Measurements from ENCODE around the gene CIAPIN1.

CIAPIN1 gene

DNA sequence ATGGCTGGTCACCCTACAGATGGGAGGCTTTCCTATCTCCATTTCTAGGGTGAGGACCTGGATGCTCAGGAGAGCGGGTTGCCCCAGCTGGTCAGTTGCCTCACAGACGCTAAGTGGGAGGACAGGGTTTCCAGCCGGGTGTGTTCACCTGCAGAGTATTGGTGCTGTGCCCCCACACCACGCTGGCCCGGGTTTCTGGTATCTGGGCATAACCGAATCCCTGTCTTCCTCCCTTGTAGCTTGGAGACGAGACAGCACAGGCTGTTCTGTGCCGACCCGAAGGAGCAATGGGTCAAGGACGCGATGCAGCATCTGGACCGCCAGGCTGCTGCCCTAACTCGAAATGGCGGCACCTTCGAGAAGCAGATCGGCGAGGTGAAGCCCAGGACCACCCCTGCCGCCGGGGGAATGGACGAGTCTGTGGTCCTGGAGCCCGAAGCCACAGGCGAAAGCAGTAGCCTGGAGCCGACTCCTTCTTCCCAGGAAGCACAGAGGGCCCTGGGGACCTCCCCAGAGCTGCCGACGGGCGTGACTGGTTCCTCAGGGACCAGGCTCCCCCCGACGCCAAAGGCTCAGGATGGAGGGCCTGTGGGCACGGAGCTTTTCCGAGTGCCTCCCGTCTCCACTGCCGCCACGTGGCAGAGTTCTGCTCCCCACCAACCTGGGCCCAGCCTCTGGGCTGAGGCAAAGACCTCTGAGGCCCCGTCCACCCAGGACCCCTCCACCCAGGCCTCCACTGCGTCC is 65.2 kb downstream of the CIAPIN1 start:
- DNase-seq = no peak

- DNase-seq = no peak
Measured at GRCh38 chr16:57380671-57381462, 66.3 kb downstream of the CIAPIN1 start.

- DNase-seq = no peak
Measured at GRCh38 chr16:57379579-57379978, 67.6 kb downstream of the CIAPIN1 start.
